HEK293T (cell line): Measurements from ENCODE around the gene HTATSF1.

Experiments used
- ARNT ChIP-seq: fragments of 450-650 bp; IDR thresholded peaks from 2 replicates; pipeline ENCODE4 v1.6.1; 2017; ENCODE audit warnings: mild to moderate bottlenecking
- CTBP1 ChIP-seq: fragments of 450-650 bp; IDR thresholded peaks from 2 replicates; pipeline ENCODE4 v1.6.1; 2016; ENCODE audit warnings: borderline replicate concordance
- ELF4 ChIP-seq: fragments of 450-650 bp; IDR thresholded peaks from 2 replicates; pipeline ENCODE4 v1.6.1; 2017; ENCODE audit warnings: antibody characterized with exemption
- FOXA1 ChIP-seq: fragments of 450-650 bp; IDR thresholded peaks from 2 replicates; pipeline ENCODE4 v1.6.1; 2016; ENCODE audit warnings: mild to moderate bottlenecking
- FOXK2 ChIP-seq: fragments of 450-650 bp; IDR thresholded peaks from 2 replicates; pipeline ENCODE4 v1.6.1; 2016; ENCODE audit warnings: mild to moderate bottlenecking
- FOXM1 ChIP-seq: fragments of 450-650 bp; IDR thresholded peaks from 2 replicates; pipeline ENCODE4 v1.6.1; 2017; ENCODE audit warnings: mild to moderate bottlenecking, borderline replicate concordance
- LEF1 ChIP-seq: fragments of 450-650 bp; IDR thresholded peaks from 2 replicates; pipeline ENCODE4 v1.6.1; 2017; ENCODE audit warnings: mild to moderate bottlenecking, borderline replicate concordance
- SP1 ChIP-seq: fragments of 450-650 bp; IDR thresholded peaks from 2 replicates; pipeline ENCODE4 v1.6.1; 2017
- SUZ12 ChIP-seq: fragments of 450-650 bp; IDR thresholded peaks from 2 replicates; pipeline ENCODE4 v1.6.1; 2016; ENCODE audit warnings: mild to moderate bottlenecking
- TARDBP ChIP-seq: fragments of 450-650 bp; IDR thresholded peaks from 2 replicates; pipeline ENCODE4 v1.6.1; 2016

DNA sequence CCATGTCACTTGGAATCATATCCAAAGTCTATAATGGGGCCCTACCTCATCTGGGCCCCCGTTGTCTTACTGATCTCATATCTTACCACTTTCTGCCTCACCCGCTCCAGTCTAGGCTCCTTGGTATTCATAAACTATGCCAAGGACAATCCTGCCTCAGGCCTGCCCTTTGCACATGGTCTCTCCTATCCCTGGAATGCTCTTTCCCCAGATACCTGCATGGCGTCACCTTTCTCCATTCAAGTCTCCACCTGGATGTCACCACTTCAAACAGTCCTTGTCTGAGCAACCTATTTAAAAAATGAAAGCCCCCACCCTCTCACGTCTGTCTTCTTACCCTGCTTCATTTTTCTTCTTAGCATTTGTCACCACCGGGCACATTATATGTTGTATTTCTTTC lies 42.8 kb downstream of the HTATSF1 start:
- TF ChIP-seq SP1 (no peak), TARDBP (no peak), FOXM1 (no peak), FOXK2 (no peak), SUZ12 (no peak), FOXA1 (no peak), ELF4 (no peak), CTBP1 (no peak), ARNT (no peak), LEF1 (no peak)
